Endodermal cell (in vitro differentiated cells): ENCODE measurements around the gene INSIG1. TPM values are rescaled to one million over a fixed set of nuclear protein-coding genes. Genes with fewer than 3 reads are reported as not detected.

ENCODE experiments used
- DNase-seq: peaks from one replicate; pipeline ENCODE4 v3.0.0-alpha.2; 2017
- H3K27ac ChIP-seq: 2 replicates; pipeline ENCODE4 v1.5.1; 2013; ENCODE audit warnings: mild to moderate bottlenecking, low read depth, low read length, moderate library complexity
- H3K27me3 ChIP-seq: 2 replicates; pipeline ENCODE4 v1.6.1; 2013; ENCODE audit warnings: mild to moderate bottlenecking, low read length, moderate library complexity; ENCODE audit not compliant: insufficient read depth, control insufficient read depth, poor library complexity, severe bottlenecking
- H3K36me3 ChIP-seq: 2 replicates; pipeline ENCODE4 v1.7.0; 2013; ENCODE audit warnings: mild to moderate bottlenecking, low read length, moderate library complexity; ENCODE audit not compliant: control insufficient read depth, insufficient read depth
- H3K4me1 ChIP-seq: one replicate; pipeline ENCODE4 v1.7.0; 2013; ENCODE audit warnings: low read length; ENCODE audit not compliant: control insufficient read depth, insufficient read depth
- H3K4me3 ChIP-seq: 2 replicates; pipeline ENCODE4 v1.5.1; 2013; ENCODE audit warnings: mild to moderate bottlenecking, low read length, moderate library complexity
- H3K9ac ChIP-seq: 2 replicates; pipeline ENCODE4 v1.6.1; 2013; ENCODE audit warnings: mild to moderate bottlenecking, low read length, moderate library complexity; ENCODE audit not compliant: poor library complexity, severe bottlenecking; ENCODE audit errors: extremely low read depth
- H3K9me3 ChIP-seq: 2 replicates; pipeline ENCODE4 v1.6.1; 2013; ENCODE audit warnings: mild to moderate bottlenecking, low read length, moderate library complexity; ENCODE audit not compliant: control insufficient read depth
- H3K27ac Mint-ChIP-seq: 2 replicates; pipeline ENCODE4 v1.8.0; 2020; ENCODE audit warnings: mixed read lengths
- H3K27me3 Mint-ChIP-seq: 2 replicates; pipeline ENCODE4 v1.8.0; 2021; ENCODE audit warnings: mild to moderate bottlenecking, mixed read lengths; ENCODE audit not compliant: insufficient read depth
- H3K36me3 Mint-ChIP-seq: 2 replicates; pipeline ENCODE4 v1.8.0; 2020; ENCODE audit warnings: low read depth, mixed read lengths
- H3K4me1 Mint-ChIP-seq: 2 replicates; pipeline ENCODE4 v1.8.0; 2020; ENCODE audit warnings: mixed read lengths
- H3K4me3 Mint-ChIP-seq: 2 replicates; pipeline ENCODE4 v1.8.0; 2020; ENCODE audit warnings: mild to moderate bottlenecking, moderate library complexity, mixed read lengths
- H3K9me3 Mint-ChIP-seq: 2 replicates; pipeline ENCODE4 v1.8.0; 2020; ENCODE audit warnings: mild to moderate bottlenecking, mixed read lengths
- CTCF ChIP-seq: fragments of 200-600 bp; sonication (generic); conservative IDR thresholded peaks from 2 replicates; pipeline ENCODE4 v1.5.0; 2021; ENCODE audit warnings: antibody characterized with exemption, mild to moderate bottlenecking
- WGBS, 2 experiments: methylation state at CpG; one replicate each; pipeline versions ENCODE4 v1.1.5 to v1.1.7; 2013; ENCODE audit warnings: missing lambda C conversion rate in 2 of 2, mixed read lengths in 1 of 2; ENCODE audit not compliant: insufficient coverage in 1 of 2, insufficient read length in 1 of 2; 5-methylcytosine and 5-hydroxymethylcytosine counted together
- total RNA-seq, 2 donors: library from RNA; stranded (reverse); fragmentation: NEBNext Ultra II Directional in 1 of 2; extraction: Animal tissue kit (Norgen Biotek cat#: 25700) in 1 of 2; gene quantifications; 2 replicates in 1 of 2; 3 replicates in 1 of 2; pipeline ENCODE4 v1.2.1, GENCODE V29; 2021

Gene INSIG1
- total RNA-seq, 2 donors from 2014 or later = 27.2 to 36.9 TPM

- 91 to 95% methylated on average over 2 to 4 of the region's 4 CpGs for WGBS, 2 experiments
- Mint-ChIP-seq H3K4me3 (no peak overlapping the region), H3K4me1 (peaks cover 2% of the 10 kb centered on the region), H3K27ac (no peak overlapping the region), H3K27me3 (peaks cover 2% of the 10 kb centered on the region), H3K9me3 (no peaks in the 10 kb centered on the region), H3K36me3 (no peaks in the 10 kb centered on the region)
- Histone ChIP-seq H3K9ac (no peak overlapping the region), H3K4me3 (no peak overlapping the region), H3K9me3 (no peaks in the 10 kb centered on the region), H3K27me3 (no peaks in the 10 kb centered on the region), H3K27ac (no peak overlapping the region), H3K4me1 (no peaks in the 10 kb centered on the region), H3K36me3 (no peaks in the 10 kb centered on the region)
- DNase-seq = no peak
- no peak for TF ChIP-seq CTCF
Observed at GRCh38 chr7:155274633-155275355, 22.9 kb upstream of the INSIG1 start.

GRCh38 chr7:155276042-155276799 lies 21.5 kb upstream of the INSIG1 start:
- H3K4me3 ChIP-seq = no peak overlapping the region
- Mint-ChIP-seq H3K9me3 (no peaks in the 10 kb centered on the region), H3K27ac (no peak overlapping the region), H3K36me3 (no peaks in the 10 kb centered on the region), H3K27me3 (peaks cover 2% of the 10 kb centered on the region), H3K4me1 (peaks cover 3% of the 10 kb centered on the region), H3K4me3 (no peak overlapping the region)
- H3K9ac ChIP-seq = no peak overlapping the region
- no peaks in the 10 kb centered on the region for H3K4me1 ChIP-seq
- no peaks in the 10 kb centered on the region for H3K9me3 ChIP-seq
- TF ChIP-seq CTCF = no peak
- WGBS, 2 experiments = 93 to 96% methylated on average over 19 of the region's 19 CpGs
- no peaks in the 10 kb centered on the region for H3K36me3 ChIP-seq
- H3K27me3 ChIP-seq = no peaks in the 10 kb centered on the region
- no peak for DNase-seq
- H3K27ac ChIP-seq = no peak overlapping the region

GRCh38 chr7:155276800-155277375 lies 20.8 kb upstream of the INSIG1 start:
- TF ChIP-seq CTCF = no peak
- DNase-seq = no peak
- Mint-ChIP-seq H3K4me3 (no peak overlapping the region), H3K27me3 (peaks cover 2% of the 10 kb centered on the region), H3K27ac (no peak overlapping the region), H3K4me1 (peaks cover 3% of the 10 kb centered on the region), H3K36me3 (no peaks in the 10 kb centered on the region), H3K9me3 (no peaks in the 10 kb centered on the region)
- Histone ChIP-seq H3K36me3 (no peaks in the 10 kb centered on the region), H3K4me3 (no peak overlapping the region), H3K9me3 (no peaks in the 10 kb centered on the region), H3K4me1 (no peaks in the 10 kb centered on the region), H3K27ac (no peak overlapping the region), H3K9ac (no peak overlapping the region), H3K27me3 (no peaks in the 10 kb centered on the region)
- WGBS, 2 experiments = 89 to 98% methylated on average over 4 to 12 of the region's 12 CpGs
